SK-N-SH treated with all-trans-retinoic acid at 6 μM for 48 hours (cell line): Measurements from ENCODE around the gene VMA21.

ENCODE experiments used
- CREB5 ChIP-seq: fragments of 250-450 bp; sonication (Bioruptor Pico); IDR thresholded peaks from 2 replicates; pipeline ENCODE4 v1.5.1; 2020; ENCODE audit warnings: low read depth, mild to moderate bottlenecking, moderate library complexity
- ZFP30 ChIP-seq: fragments of 450-650 bp; formaldehyde crosslinking; IDR thresholded peaks from 2 replicates; pipeline ENCODE4 v1.5.0; 2022; ENCODE audit warnings: mild to moderate bottlenecking, moderate library complexity

GRCh38 chrX:151365579-151365978 is 31.4 kb upstream of the VMA21 start:
- TF ChIP-seq CREB5 (CRISPR knock-in tag) (no peak), ZFP30 (CRISPR knock-in tag) (no peak)
